HuH-7.5 (cell line): Measurements from ENCODE around the gene FKBP3.
"Not testable (repeated sequence)": the region's sequence is repeated elsewhere in the genome, so short reads cannot be mapped to it uniquely, and the experiment has no call there.

Experiments
- DNase-seq: peaks from one replicate; pipeline ENCODE4 v3.0.0; 2011; ENCODE audit warnings: low spot score

FKBP3 gene

DNA sequence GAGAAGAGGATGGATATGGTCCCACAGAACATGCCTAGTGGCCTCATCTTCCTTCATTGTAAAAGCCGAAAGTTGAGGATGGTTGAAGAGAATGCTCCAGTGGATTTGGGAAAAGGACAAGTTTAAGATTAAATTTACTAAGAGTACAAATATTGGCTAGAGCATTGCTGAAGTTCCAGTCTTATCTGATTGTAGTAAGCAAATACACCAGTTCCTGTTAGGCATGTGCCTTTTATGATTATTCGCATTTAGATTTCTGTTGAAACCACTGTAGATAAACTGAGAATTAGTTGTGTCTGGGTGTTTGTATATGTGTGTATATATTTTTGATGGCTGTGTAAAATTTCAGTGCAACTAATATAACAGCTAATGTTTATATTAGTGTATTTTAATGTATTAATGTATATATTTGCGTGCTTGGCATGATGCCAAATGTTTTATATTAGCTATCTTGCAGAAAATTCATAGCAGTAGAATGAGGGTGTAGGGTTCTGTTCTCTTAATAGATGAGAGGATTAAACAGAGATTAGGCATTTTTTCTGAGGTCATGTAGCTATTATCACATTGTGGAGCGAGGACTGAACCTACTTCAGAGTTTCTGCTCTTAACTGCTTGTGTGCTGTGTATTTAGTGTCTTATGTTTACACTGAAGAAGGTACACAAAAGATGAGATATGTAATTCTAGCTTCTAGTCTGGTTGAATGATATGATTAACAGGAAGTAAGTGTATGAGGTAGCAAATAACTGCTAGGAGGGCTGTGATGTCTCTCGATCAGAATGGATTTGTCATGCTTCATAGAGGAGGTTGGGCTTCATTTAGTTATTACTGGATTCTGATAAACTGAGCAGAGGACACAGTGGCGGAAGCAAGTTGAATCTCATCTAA lies 21.1 kb downstream of the FKBP3 start:
- DNase-seq: no peak

DNA sequence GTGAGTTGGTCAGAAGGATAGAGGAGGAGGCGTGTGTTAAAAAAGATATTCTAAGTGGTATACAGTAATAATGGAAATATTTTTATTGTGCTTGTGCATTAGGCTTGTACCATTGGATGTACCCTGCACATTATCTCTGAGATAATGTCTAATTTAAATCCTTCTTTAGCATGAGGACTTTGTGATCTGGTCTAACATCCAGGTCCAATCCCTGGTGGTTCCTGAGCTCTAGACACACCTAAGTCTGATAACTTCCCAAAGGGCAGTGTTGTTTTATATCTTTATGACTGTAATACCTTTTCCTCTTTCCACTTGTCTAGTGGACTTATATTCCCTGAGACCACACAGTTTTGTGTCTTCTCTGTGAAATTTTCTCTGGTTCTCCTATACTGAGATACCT lies 29.7 kb downstream of the FKBP3 start:
- DNase-seq: no peak

DNA sequence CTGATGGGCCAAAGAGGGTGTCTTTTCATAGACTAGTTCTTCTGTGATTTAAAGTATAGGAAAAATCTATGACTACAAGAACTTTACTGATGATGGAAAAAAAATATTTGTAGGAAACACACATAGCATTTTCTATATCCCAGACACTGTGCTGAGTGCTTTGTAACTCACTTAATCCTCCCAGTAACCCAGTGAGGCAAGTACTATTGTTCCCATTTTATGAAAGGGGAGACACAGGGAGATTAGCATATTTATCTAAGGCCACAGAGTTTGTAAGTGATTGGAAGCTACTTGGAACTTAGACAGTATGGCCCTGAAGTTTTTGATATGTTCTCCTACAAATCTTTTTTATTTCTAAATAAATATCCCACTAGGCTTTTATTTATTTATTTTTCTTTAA lies 30.5 kb downstream of the FKBP3 start:
- no peak for DNase-seq

DNA sequence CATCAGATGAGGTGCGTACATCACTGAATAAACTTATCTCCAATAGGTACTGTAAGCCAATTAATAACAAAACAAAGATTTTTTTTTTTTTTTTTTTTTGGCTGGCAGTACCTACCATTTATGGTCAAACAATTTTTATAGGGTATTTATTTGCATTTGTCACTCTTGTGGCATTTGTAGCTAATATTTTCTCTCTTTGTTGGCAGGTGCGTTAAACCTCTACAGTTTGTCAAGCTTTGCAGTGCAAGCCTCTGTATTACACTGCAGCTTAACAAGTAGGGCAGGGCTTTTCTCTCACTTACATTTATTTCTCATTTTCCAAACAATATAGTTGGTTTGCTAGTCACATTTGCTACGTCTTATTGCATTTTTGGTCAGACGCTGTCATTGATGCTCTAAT lies 38.1 kb downstream of the FKBP3 start:
- DNase-seq: no peak

DNA sequence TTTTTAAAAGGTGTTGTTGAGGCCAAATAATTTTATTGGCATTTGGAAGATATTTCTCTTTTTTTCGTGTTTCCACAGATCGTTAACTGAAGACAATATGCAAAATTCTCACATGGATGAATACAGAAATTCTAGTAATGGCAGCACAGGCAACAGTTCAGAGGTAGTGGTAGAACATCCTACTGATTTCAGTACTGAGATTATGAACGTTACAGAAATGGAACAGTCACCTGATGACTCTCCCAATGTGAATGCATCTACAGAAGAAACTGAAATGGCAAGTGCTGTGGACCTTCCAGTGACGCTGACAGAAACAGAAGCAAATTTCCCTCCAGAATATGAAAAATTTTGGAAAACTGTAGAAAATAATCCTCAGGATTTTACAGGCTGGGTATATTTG lies 39.1 kb downstream of the FKBP3 start:
- no peak for DNase-seq

DNA sequence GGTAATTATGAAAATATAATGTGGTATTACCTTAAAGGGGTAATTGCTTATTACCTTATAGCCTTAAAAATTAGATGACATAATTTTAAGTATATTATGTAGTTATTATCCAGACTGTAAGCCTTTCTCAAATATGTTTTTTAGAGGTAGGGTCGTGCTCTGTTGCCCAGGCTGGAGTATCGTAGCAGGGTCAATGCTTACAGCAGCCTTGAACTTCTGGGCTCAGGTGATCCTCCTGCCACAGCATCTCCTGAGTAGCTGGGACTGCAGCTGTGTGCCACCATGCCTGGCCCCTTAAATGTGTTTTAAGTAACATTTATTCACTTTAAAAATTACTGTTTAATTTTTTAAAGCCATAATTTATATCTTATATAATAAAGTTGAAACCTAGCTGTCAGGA lies 40.0 kb downstream of the FKBP3 start:
- DNase-seq: no peak

DNA sequence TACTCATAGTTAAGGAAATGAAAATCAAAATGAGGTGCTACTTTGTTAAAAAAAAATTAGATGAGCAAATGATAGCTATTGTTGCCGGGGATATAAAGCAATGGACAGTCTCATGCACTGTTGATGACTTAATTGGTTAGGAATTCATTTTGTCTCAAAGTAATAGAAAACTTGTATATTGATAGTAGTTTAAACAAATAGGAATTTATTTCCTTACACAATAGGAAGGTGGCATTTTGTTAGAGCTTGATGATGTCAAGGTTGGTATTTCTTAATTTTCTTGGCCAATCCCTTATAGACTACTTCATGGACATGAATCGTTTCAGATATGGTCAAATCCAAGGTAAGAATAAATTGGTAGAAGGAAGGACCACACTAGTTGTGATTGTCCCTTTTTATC lies 42.6 kb downstream of the FKBP3 start:
- no peak for DNase-seq

DNA sequence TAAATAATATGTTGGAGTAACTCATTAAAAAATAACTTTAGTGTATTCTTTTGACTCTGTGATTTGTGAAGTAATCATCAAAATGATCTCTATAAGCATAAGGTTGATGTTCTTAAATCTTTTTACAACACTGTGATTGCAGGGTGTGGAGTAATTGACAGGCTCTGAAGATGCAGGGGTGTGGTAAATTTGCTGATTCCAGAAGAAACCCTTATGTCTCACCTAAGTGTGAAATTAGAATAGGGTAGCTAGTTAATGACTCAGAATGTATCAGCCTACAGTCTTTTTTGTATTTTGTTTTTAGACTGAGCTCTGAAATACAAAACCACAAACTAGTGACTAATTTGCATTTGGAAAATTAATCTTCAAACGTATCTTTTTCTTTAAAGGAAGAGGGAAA lies 44.5 kb downstream of the FKBP3 start:
- no peak for DNase-seq

DNA sequence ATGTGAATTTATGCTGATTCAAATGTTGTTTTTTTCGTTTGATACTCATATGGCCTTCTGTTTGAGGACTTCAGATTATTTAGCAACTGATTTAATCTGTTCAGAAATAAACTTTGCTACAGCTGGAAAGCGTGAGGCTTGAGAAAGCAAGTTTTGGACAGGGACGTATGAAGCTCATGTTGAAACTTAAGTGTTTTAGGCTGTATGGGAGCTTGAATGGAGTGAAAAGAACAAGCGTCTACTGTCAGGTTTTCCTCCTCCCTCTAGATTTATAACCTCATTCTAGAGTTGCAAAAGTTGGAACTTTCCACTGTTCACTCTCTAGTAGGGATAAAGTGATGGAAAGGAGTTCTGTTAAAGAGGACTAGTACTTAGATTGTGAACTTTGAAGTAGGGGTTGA lies 49.3 kb downstream of the FKBP3 start:
- DNase-seq: no peak

DNA sequence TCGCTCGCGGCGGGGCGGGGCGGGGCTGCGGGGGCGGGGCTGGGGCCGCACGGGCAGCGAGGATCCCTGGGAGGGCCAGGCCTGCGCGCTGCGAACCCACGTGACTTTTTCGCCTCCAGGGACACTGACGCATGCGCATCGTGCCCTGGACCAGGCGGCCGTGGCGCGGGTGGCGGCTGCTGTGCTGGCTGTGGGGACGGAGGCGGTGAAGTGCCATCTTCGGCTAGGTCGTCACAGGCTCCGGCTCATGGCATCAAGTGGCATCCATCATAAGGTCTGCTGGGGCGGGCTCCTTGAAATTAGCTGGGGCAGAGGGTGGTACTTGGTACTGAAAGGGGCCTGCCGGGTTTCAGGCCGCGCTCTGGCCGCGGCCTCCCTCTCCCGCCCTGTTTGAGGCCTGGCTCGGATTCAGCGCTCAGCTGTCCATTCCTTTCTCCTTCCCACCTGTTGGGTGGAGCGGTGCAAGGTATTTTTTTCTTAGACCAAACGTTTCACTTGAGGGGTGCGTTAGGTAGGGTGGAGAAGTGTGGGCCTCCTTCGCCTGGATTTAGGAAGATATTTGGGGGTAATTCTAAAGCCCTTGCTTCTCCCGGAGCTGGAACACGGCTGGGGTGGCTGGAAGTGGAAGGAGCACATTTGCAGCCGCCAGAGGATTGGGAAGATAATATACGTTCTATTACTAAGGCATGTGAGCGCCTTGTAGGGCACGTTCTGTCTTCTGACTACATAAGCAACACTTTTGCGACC lies 50.1 kb downstream of the FKBP3 start, which contains the start of gene PRPF39:
Gene PRPF39 (plus strand): TSS at position 141 of the 747 bp plus-strand sequence. CDS start 11,124 bp downstream, outside the sequence.
- peak; percentile 88 for DNase-seq

DNA sequence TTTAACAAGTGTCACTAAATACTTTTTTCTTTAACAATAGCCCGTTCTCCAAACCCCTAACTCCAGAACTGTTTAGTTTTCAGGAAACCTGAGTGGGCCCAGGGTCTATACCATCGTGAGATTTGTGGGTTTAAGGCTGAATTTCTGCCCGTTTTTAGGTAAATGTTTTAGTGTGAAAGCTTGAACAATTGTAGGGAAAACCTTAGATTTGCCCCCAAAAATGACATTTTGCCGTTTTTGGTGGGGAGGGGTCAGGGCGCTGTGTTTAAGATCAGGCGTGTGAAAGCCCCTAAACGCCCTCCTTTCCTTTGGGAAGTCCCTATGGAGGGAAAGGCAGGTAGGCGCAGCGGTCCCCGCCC lies 50.7 kb downstream of the FKBP3 start:
- DNase-seq: no peak

DNA sequence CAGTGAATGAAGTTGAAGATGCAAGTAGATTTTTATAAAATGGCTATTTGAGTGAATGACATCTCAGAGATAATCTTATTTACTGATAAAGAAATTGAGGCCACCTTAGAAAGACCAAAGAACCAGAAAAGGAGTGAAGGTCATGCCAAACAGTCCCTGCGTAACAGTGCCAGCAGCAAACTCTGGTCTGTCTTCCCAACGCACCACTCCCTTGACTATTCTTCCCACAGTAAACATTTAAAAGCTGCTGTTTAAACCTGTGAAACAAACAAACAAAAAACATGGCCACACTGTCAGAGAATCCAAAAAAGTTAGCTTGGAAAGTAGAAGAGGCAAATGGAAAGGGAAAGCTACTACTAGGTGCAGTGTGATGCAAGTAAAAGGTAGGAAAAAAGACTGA lies 51.9 kb downstream of the FKBP3 start:
- no peak for DNase-seq

DNA sequence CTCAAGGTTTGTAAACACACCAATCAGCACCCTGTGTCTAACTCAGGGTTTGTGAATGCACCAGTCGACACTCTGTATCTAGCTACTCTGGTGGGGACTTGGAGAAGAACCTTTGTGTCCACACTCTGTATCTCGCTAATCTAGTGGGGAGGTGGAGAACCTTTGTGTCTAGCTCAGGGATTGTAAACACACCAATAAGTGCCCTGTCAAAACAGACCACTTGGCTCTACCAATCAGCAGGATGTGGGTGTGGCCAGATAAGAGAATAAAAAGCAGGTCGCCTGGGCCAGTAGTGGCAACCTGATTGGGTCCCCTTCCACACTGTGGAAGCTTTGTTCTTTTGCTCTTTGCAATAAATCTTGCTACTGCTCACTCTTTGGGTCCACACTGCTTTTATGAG lies 53.2 kb downstream of the FKBP3 start:
- DNase-seq: not testable (repeated sequence)

DNA sequence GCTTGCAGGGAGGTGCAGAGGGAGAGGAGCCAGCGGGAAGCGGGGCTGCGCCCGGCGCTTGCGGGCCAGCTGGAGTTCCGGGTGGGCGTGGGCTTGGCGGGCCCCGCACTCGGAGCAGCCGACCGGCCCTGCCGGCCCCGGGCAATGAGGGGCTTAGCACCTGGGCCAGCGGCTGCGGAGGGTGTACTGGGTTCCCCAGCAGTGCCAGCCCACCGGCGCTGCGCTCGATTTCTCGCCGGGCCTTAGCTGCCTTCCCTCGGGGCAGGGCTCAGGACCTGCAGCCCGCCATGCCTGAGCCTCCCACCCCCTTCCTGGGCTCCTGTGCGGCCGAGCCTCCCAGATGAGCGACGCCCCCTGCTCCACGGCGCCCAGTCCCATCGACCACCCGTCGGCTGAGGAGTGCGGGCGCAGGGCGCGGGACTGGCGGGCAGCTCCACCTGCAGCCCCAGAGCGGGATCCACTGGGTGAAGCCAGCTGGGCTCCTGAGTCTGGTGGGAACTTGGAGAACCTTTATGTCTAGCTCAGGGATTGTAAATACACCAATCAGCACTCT lies 53.8 kb downstream of the FKBP3 start:
- DNase-seq: not testable (repeated sequence)

DNA sequence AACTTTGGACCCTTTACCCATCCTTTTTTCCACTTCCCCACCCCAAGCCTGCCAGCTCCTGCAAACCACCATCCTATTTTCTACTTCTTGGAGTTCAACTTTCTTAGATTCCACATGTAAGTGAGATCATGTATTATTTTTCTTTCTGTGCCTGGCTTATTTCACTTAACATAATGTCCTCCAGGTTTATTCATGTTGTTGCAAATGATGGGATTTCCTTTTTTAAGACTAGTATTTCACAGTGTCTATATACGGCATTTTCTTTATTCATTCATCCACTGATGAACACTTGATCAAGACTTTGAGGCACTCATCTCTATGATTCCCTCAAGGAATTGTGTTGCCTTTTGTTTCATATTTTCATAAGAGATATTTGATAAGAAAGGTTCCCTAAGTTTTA lies 56.0 kb downstream of the FKBP3 start:
- DNase-seq: no peak

DNA sequence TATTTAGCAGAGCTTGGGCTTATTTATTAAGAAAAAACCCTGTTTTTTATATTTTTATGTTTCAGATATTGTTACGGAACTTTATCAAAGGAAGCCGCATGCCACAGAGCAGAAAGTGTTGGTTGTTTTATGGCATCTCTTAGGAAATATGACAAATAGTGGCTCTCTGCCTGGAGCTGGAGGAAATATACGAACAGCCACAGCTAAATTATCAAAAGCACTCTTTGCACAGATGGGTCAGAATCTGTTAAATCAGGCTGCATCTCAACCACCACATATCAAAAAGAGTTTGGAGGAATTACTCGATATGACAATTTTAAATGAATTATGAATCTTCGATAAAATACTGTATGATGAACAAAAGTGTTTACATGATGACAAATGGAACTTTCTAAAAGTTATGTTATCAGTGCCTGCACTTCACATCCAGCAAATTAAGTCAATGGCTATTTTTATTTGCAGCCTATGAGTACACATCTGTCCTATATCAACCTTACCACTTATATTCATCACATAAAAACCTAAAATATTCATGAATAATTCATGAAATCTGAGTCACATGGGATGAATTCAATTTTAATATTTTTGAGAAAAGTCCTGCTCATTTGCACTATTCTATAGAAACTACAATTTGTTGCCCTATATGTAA lies 60.9 kb downstream of the FKBP3 start:
- no peak for DNase-seq

DNA sequence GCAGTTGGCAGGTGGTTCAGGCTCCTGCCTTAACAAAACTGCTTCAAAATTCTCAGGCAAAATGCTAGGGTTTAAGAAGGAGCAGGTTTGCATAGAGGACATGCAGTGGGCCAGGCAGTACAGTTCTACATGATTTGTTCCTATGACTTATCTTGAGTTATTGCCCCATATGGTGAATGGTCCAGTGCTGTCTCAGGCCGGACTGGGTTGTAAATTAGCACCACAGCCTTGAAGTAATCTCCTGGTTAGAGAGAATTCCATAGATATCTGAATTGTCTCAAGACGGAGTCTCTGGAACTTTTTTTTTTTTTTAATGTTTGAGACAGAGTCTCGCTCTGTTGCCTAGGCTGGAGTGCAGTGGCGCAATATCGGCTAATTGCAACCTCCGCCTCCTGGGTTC lies 62.2 kb downstream of the FKBP3 start:
- DNase-seq: no peak

DNA sequence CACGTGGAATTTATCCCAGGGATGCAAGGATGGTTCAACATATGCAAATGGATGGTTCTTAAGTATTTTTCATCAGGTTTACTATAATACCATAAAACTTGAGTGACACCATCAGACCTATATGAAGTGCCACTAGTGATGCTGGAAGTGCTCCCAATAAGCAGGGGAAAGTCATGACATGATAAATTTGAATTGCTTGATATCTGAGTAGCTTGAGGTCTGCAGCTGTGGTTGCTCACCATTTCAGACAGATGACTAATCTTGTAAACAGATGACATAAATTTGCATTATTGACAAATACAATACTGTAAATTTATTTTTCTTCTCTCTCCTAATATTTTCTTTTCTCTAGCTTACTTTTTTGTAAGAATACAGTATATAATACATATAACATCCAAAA lies 64.1 kb downstream of the FKBP3 start:
- DNase-seq: no peak

DNA sequence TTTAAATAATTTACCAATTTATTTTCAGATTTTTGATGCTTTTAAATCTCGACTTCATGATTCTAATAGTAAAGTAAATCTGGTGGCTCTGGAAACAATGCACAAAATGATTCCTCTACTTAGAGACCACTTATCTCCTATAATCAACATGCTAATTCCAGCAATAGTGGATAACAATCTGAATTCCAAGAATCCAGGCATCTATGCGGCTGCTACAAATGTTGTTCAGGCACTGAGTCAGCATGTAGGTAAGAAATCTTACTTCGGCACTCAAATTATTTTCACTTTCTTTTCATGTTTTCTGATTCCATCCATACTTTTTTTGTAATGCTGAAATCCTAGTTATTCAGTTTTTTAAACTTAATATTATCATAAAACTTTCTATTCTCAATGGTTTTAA lies 65.9 kb downstream of the FKBP3 start:
- DNase-seq: no peak

DNA sequence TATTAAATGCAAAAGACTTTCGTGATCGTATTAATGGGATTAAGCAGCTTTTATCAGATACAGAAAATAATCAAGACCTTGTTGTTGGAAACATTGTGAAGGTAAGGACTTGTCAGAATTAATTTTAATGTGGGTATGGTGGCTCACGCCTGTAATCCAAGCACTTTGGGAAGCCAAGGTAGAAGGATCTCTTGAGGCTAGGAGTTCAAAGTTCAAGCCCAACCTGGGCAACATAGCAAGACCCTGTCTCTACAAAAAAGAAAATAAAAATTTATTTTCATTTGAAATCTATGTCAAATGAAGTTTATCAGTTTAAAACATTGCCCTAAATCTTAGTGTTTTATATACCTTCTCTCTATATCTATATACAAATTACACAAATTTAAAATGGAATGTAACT lies 67.6 kb downstream of the FKBP3 start:
- DNase-seq: no peak

DNA sequence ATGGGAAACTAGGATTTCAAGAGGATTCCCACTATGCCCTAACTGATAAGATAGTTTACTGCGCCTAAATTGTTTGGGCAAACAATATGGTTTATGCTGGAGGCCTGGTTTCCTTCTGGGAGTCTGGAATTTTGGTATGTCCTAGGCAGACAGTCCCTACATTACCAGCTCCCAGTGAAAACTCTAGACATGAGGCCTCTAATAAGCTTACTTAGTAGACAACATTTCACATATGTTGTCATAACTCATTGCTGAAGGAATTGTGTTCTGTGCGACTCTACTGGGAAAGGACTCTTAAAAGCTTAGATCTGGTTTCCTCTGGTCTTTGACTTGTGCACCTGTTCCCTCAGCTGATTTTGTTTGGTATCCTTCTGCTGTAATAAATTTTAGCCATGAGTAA lies 68.3 kb downstream of the FKBP3 start:
- DNase-seq: no peak
